ENCODE results near the gene CACNA1E. TPM values are rescaled to one million over a fixed set of nuclear protein-coding genes. Genes with fewer than 3 reads are reported as not detected.

The CACNA1E gene
- total and polyA plus RNA-seq, 2 donors (not counting 1 experiment from before 2014, with no cell fraction given): 0.37 to 0.40 TPM

- Histone ChIP-seq H3K4me3 (ENCODE audit: control extremely low read depth in 1 of 5, extremely low read depth in 1 of 5, insufficient read depth in 1 of 5, low read depth in 2 of 5, low read length in 4 of 5) (no peak overlapping the region), H3K36me3 (replicated peaks in 1 of 2; ENCODE audit: control extremely low read depth in 1 of 2, control insufficient read depth in 1 of 2, extremely low read depth in 1 of 2, insufficient read depth in 2 of 2, low read length in 1 of 2) (no peaks in the 10 kb centered on the region), H3K79me2 (ENCODE audit: control insufficient read depth, insufficient read depth, low read length) (no peaks in the 10 kb centered on the region), H3K4me1 (ENCODE audit: control insufficient read depth in 2 of 2, insufficient read depth in 2 of 2, low read length in 2 of 2) (no peaks in the 10 kb centered on the region), H2AFZ (ENCODE audit: insufficient read depth, low read depth, low read length, poor library complexity, severe bottlenecking) (no peak overlapping the region), H3K9ac (ENCODE audit: low read length) (no peak overlapping the region), H4K20me1 (ENCODE audit: control insufficient read depth, insufficient read depth, low read length, poor library complexity, severe bottlenecking) (no peaks in the 10 kb centered on the region), H3K27me3 (replicated peaks in 1 of 4; ENCODE audit: control extremely low read depth in 1 of 4, control insufficient read depth in 3 of 4, insufficient read depth in 4 of 4, low read length in 3 of 4) (peaks cover 0 to 3% (median 0%) of the 10 kb centered on the region in 4 experiments), H3K27ac (ENCODE audit: low read length in 2 of 2) (no peak overlapping the region), H3K4me2 (replicated peaks; ENCODE audit: low read depth, low read length, poor library complexity, severe bottlenecking) (no peak overlapping the region), H3K9me3 (ENCODE audit: control extremely low read depth in 1 of 3, control insufficient read depth in 2 of 3, insufficient read depth in 1 of 3, low read length in 2 of 3) (no peaks in the 10 kb centered on the region)
- ChIA-PET POLR2A (no interaction called here), CTCF (no interaction called here)
- WGBS (ENCODE audit: insufficient coverage): 61% methylated on average over 3 of the region's 3 CpGs
- Mint-ChIP-seq H3K4me3 (no peak overlapping the region), H3K27ac (no peak overlapping the region), H3K27me3 (no peaks in the 10 kb centered on the region), H3K4me1 (no peaks in the 10 kb centered on the region), H3K9me3 (ENCODE audit: insufficient read depth) (no peaks in the 10 kb centered on the region)
- TF ChIP-seq EZH2 (IDR thresholded peaks at IDR 0.05; ENCODE audit: borderline replicate concordance, insufficient read depth, low read depth, low read length, poor library complexity, severe bottlenecking): no peak
- TF ChIP-seq, protein P1, sequence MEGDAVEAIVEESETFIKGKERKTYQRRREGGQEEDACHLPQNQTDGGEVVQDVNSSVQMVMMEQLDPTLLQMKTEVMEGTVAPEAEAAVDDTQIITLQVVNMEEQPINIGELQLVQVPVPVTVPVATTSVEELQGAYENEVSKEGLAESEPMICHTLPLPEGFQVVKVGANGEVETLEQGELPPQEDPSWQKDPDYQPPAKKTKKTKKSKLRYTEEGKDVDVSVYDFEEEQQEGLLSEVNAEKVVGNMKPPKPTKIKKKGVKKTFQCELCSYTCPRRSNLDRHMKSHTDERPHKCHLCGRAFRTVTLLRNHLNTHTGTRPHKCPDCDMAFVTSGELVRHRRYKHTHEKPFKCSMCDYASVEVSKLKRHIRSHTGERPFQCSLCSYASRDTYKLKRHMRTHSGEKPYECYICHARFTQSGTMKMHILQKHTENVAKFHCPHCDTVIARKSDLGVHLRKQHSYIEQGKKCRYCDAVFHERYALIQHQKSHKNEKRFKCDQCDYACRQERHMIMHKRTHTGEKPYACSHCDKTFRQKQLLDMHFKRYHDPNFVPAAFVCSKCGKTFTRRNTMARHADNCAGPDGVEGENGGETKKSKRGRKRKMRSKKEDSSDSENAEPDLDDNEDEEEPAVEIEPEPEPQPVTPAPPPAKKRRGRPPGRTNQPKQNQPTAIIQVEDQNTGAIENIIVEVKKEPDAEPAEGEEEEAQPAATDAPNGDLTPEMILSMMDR (IDR thresholded peaks at IDR 0.05): no peak
- no peak for DNase-seq
- intact Hi-C loops (cut with micrococcal nuclease): no loop called here
- ATAC-seq (ENCODE audit: low read depth): no peak
Observed at GRCh38 chr1:181583598-181583997, 100.3 kb downstream of the CACNA1E start.

DNA sequence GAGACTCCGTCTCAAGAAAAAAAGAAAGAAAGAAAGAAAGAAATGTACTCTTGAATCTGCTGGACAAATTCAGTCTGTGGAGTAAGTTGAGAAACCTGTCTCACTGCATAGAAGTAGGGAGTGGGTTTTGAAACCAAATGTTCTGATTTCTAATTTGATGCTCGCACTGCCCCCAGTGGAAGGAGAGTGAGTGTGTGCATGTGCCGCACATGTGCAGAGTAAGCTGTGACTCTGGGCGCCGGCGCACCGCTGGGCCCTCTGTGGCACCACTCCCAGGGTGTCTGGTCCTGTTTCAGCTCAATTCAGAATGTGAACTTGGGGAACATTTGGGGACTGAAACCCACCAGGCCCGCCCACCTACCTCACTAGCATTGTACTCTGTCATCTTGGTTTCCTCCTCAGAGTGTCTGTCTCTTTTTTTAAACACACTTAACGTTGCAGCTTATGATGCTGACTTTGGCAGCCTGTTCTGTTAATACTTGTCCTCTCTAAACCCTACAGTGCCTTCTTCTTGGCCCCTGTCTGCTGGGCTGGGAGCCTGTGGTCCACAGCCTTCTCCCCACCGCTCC is 104.6 kb downstream of the CACNA1E start:
- Histone ChIP-seq H3K79me2 (ENCODE audit: control insufficient read depth, insufficient read depth, low read length) (no peaks in the 10 kb centered on the region), H3K27ac (ENCODE audit: low read length in 2 of 2) (no peak overlapping the region), H3K4me1 (ENCODE audit: control insufficient read depth in 2 of 2, insufficient read depth in 2 of 2, low read length in 2 of 2) (no peaks in the 10 kb centered on the region), H3K9ac (ENCODE audit: low read length) (no peak overlapping the region), H3K4me2 (replicated peaks; ENCODE audit: low read depth, low read length, poor library complexity, severe bottlenecking) (no peak overlapping the region), H4K20me1 (ENCODE audit: control insufficient read depth, insufficient read depth, low read length, poor library complexity, severe bottlenecking) (no peaks in the 10 kb centered on the region), H3K9me3 (ENCODE audit: control extremely low read depth in 1 of 3, control insufficient read depth in 2 of 3, insufficient read depth in 1 of 3, low read length in 2 of 3) (no peaks in the 10 kb centered on the region), H3K36me3 (replicated peaks in 1 of 2; ENCODE audit: control extremely low read depth in 1 of 2, control insufficient read depth in 1 of 2, extremely low read depth in 1 of 2, insufficient read depth in 2 of 2, low read length in 1 of 2) (no peaks in the 10 kb centered on the region), H3K27me3 (replicated peaks in 1 of 4; ENCODE audit: control extremely low read depth in 1 of 4, control insufficient read depth in 3 of 4, insufficient read depth in 4 of 4, low read length in 3 of 4) (no peaks in the 10 kb centered on the region), H3K4me3 (ENCODE audit: control extremely low read depth in 1 of 5, extremely low read depth in 1 of 5, insufficient read depth in 1 of 5, low read depth in 2 of 5, low read length in 4 of 5) (no peak overlapping the region), H2AFZ (ENCODE audit: insufficient read depth, low read depth, low read length, poor library complexity, severe bottlenecking) (no peak overlapping the region)
- ChIA-PET POLR2A (no interaction called here), CTCF (no interaction called here)
- H3K4me3 Mint-ChIP-seq: no peak overlapping the region
- H3K27ac Mint-ChIP-seq: no peak overlapping the region
- ATAC-seq (ENCODE audit: low read depth): no peak
- intact Hi-C loops (cut with micrococcal nuclease): no loop called here
- no peaks in the 10 kb centered on the region for H3K27me3 Mint-ChIP-seq
- no peaks in the 10 kb centered on the region for H3K9me3 Mint-ChIP-seq (ENCODE audit: insufficient read depth)
- TF ChIP-seq, protein P1 (IDR thresholded peaks at IDR 0.05): no peak
- no peak for TF ChIP-seq EZH2 (IDR thresholded peaks at IDR 0.05; ENCODE audit: borderline replicate concordance, insufficient read depth, low read depth, low read length, poor library complexity, severe bottlenecking)
- no peaks in the 10 kb centered on the region for H3K4me1 Mint-ChIP-seq
- WGBS (ENCODE audit: insufficient coverage): 80% methylated on average over 10 of the region's 10 CpGs
- no peak for DNase-seq
